HG03354 (cell line): ENCODE data around the gene ERBB4.

Source experiments
- ATAC-seq: cut with Tn5 transposase; IDR thresholded peaks from one replicate; pipeline ENCODE4 v1.9.1; 2021; ENCODE audit warnings: mild to moderate bottlenecking; ENCODE audit not compliant: unreplicated experiment, poor library complexity, severe bottlenecking

Gene ERBB4

GRCh38 chr2:211982162-211982561 lies 556.4 kb downstream of the ERBB4 start:
- no peak for ATAC-seq

- ATAC-seq: no peak
Observed at GRCh38 chr2:211981451-211981850, 557.2 kb downstream of the ERBB4 start.

- no peak for ATAC-seq
Observed at GRCh38 chr2:211976076-211976475, 562.5 kb downstream of the ERBB4 start.

GRCh38 chr2:211967234-211967633 lies 571.4 kb downstream of the ERBB4 start:
- no peak for ATAC-seq

GRCh38 chr2:211963969-211964368 lies 574.6 kb downstream of the ERBB4 start:
- ATAC-seq: no peak

- peak; percentile 87 for ATAC-seq
Observed at GRCh38 chr2:211957799-211958198, 580.8 kb downstream of the ERBB4 start.

- no peak for ATAC-seq
Observed at GRCh38 chr2:211955648-211956047, 583.0 kb downstream of the ERBB4 start.

GRCh38 chr2:211948932-211949331 lies 589.7 kb downstream of the ERBB4 start:
- no peak for ATAC-seq

GRCh38 chr2:211946960-211947359 lies 591.6 kb downstream of the ERBB4 start:
- no peak for ATAC-seq

GRCh38 chr2:211944572-211944971 lies 594.0 kb downstream of the ERBB4 start:
- ATAC-seq: peak; percentile 84

- ATAC-seq: no peak
Observed at GRCh38 chr2:211942153-211942552, 596.4 kb downstream of the ERBB4 start.

- ATAC-seq: no peak
Observed at GRCh38 chr2:211941216-211941747, 597.3 kb downstream of the ERBB4 start.

GRCh38 chr2:211939177-211939576 lies 599.4 kb downstream of the ERBB4 start:
- ATAC-seq: no peak

- no peak for ATAC-seq
Observed at GRCh38 chr2:211934811-211935210, 603.8 kb downstream of the ERBB4 start.

- ATAC-seq: no peak
Observed at GRCh38 chr2:211931314-211931713, 607.3 kb downstream of the ERBB4 start.

GRCh38 chr2:211930331-211930730 lies 608.3 kb downstream of the ERBB4 start:
- ATAC-seq: peak; percentile 97

GRCh38 chr2:211928201-211928600 lies 610.4 kb downstream of the ERBB4 start:
- ATAC-seq: no peak

- no peak for ATAC-seq
Observed at GRCh38 chr2:211923019-211923418, 615.6 kb downstream of the ERBB4 start.

- no peak for ATAC-seq
Observed at GRCh38 chr2:211903961-211904360, 634.6 kb downstream of the ERBB4 start.

- no peak for ATAC-seq
Observed at GRCh38 chr2:211901226-211901846, 637.3 kb downstream of the ERBB4 start.

- no peak for ATAC-seq
Observed at GRCh38 chr2:211900518-211900917, 638.1 kb downstream of the ERBB4 start.

GRCh38 chr2:211900000-211900399 lies 638.6 kb downstream of the ERBB4 start:
- no peak for ATAC-seq
